GM18861 (cell line): ENCODE data around the gene MTM1.

Experiments used
- ATAC-seq: cut with Tn5 transposase; IDR thresholded peaks from one replicate; pipeline ENCODE4 v1.9.1; 2021; ENCODE audit not compliant: unreplicated experiment

MTM1 gene

GRCh38 chrX:150599226-150599625 lies 30.8 kb downstream of the MTM1 start:
- ATAC-seq, result no peak

GRCh38 chrX:150602296-150602695 lies 33.9 kb downstream of the MTM1 start:
- ATAC-seq, result no peak

- ATAC-seq, result no peak
Measured at GRCh38 chrX:150602743-150603142, 34.3 kb downstream of the MTM1 start.

- ATAC-seq, result no peak
Measured at GRCh38 chrX:150605603-150606002, 37.2 kb downstream of the MTM1 start.

GRCh38 chrX:150607201-150607600 lies 38.8 kb downstream of the MTM1 start:
- no peak for ATAC-seq

GRCh38 chrX:150610043-150610442 lies 41.6 kb downstream of the MTM1 start:
- ATAC-seq, result no peak

- no peak for ATAC-seq
Measured at GRCh38 chrX:150610446-150610845, 42.0 kb downstream of the MTM1 start.

GRCh38 chrX:150615356-150615755 lies 46.9 kb downstream of the MTM1 start:
- no peak for ATAC-seq

GRCh38 chrX:150616179-150616862 lies 47.9 kb downstream of the MTM1 start:
- ATAC-seq, result no peak

- ATAC-seq, result no peak
Measured at GRCh38 chrX:150616863-150617198, 48.4 kb downstream of the MTM1 start.

- no peak for ATAC-seq
Measured at GRCh38 chrX:150621652-150622051, 53.2 kb downstream of the MTM1 start.

GRCh38 chrX:150623583-150623982 lies 55.2 kb downstream of the MTM1 start:
- no peak for ATAC-seq

GRCh38 chrX:150625097-150625496 lies 56.7 kb downstream of the MTM1 start:
- no peak for ATAC-seq

- ATAC-seq, result no peak
Measured at GRCh38 chrX:150625875-150626274, 57.5 kb downstream of the MTM1 start.

- no peak for ATAC-seq
Measured at GRCh38 chrX:150627957-150628356, 59.5 kb downstream of the MTM1 start.

GRCh38 chrX:150635952-150636351 lies 67.5 kb downstream of the MTM1 start:
- peak; percentile 94 for ATAC-seq

- ATAC-seq, result no peak
Measured at GRCh38 chrX:150642423-150642822, 74.0 kb downstream of the MTM1 start.

- no peak for ATAC-seq
Measured at GRCh38 chrX:150643271-150643670, 74.8 kb downstream of the MTM1 start.

GRCh38 chrX:150643958-150644357 lies 75.5 kb downstream of the MTM1 start:
- no peak for ATAC-seq

GRCh38 chrX:150644422-150644821 lies 76.0 kb downstream of the MTM1 start:
- ATAC-seq, result no peak

- ATAC-seq, result no peak
Measured at GRCh38 chrX:150647331-150647730, 78.9 kb downstream of the MTM1 start.

GRCh38 chrX:150648296-150648940 lies 80.0 kb downstream of the MTM1 start:
- ATAC-seq, result no peak
